HFF-Myc (cell line): ENCODE data around the gene DNM1.
A peak's percentile ranks its signal among the peaks of the same experiment; 100 is the strongest.

Source experiments
- DNase-seq: peaks from one replicate; pipeline ENCODE4 v3.0.0-alpha.2; 2011; ENCODE audit warnings: low read depth; ENCODE audit errors: extremely low read depth
- H3K4me3 ChIP-seq: replicated peaks from 2 replicates; pipeline ENCODE4 v1.5.1; 2011; ENCODE audit warnings: low read depth, mild to moderate bottlenecking, control low read depth, low read length
- TF ChIP-seq, protein P1 (sequence below): IDR thresholded peaks from 2 replicates; pipeline ENCODE4 v1.5.1; 2012; ENCODE audit warnings: mild to moderate bottlenecking, low read depth, low read length, control low read depth; ENCODE audit errors: missing control alignments

DNM1 gene

DNA sequence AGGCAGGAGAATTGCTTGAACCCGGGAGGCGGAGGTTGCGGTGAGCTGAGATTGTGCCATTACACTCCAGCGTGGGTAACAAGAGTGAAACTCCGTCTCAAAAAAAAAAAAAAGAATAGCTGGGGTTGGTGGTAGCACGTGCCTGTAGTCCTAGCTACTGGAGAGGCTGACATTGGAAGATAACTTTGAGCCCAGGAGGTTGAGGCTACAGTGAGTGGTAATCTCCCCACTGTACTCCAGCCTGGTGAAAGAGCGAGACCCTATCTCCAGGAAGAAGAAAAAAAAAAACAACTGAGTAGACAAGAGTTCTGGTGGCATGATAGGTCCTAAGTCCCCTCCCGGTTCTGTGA, 46.4 kb downstream of the DNM1 start:
- TF ChIP-seq, protein P1, sequence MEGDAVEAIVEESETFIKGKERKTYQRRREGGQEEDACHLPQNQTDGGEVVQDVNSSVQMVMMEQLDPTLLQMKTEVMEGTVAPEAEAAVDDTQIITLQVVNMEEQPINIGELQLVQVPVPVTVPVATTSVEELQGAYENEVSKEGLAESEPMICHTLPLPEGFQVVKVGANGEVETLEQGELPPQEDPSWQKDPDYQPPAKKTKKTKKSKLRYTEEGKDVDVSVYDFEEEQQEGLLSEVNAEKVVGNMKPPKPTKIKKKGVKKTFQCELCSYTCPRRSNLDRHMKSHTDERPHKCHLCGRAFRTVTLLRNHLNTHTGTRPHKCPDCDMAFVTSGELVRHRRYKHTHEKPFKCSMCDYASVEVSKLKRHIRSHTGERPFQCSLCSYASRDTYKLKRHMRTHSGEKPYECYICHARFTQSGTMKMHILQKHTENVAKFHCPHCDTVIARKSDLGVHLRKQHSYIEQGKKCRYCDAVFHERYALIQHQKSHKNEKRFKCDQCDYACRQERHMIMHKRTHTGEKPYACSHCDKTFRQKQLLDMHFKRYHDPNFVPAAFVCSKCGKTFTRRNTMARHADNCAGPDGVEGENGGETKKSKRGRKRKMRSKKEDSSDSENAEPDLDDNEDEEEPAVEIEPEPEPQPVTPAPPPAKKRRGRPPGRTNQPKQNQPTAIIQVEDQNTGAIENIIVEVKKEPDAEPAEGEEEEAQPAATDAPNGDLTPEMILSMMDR: no peak
- no peak overlapping the region for H3K4me3 ChIP-seq
- DNase-seq: no peak

DNA sequence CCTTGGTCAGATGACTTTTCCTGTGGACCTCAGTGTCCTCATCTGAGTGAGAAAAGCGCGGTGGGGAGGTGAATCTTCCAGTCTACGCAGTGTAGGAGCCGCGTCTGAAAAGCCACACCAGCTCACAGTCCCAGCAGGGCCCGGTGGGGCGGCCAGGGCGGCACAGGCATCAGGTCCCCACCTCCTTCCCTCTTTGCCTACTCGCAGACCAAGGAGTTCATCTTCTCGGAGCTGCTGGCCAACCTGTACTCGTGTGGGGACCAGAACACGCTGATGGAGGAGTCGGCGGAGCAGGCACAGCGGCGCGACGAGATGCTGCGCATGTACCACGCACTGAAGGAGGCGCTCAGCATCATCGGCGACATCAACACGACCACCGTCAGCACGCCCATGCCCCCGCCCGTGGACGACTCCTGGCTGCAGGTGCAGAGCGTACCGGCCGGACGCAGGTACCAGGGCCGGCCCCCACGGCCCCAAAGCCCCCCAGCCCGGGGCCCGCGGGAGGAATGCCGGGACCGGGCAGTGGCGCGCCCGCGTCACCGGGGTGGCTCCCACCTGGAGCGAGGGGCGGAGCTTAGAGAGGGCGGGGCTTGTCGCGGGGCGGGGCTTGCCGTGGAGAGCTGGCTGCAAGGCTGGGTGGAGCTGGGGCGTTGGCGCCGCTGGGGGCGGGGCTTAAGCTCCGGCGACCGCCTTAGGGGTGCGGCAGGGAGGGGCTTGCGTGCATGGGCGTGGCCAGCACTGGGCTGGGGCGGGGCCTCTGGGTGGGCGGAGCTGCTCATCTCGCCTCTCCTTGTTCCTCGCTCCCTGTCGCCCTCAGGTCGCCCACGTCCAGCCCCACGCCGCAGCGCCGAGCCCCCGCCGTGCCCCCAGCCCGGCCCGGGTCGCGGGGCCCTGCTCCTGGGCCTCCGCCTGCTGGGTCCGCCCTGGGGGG, 47.0 kb downstream of the DNM1 start:
- TF ChIP-seq, protein P1: no peak
- peak overlapping the region; percentile 43 for H3K4me3 ChIP-seq
- DNase-seq: no peak

DNA sequence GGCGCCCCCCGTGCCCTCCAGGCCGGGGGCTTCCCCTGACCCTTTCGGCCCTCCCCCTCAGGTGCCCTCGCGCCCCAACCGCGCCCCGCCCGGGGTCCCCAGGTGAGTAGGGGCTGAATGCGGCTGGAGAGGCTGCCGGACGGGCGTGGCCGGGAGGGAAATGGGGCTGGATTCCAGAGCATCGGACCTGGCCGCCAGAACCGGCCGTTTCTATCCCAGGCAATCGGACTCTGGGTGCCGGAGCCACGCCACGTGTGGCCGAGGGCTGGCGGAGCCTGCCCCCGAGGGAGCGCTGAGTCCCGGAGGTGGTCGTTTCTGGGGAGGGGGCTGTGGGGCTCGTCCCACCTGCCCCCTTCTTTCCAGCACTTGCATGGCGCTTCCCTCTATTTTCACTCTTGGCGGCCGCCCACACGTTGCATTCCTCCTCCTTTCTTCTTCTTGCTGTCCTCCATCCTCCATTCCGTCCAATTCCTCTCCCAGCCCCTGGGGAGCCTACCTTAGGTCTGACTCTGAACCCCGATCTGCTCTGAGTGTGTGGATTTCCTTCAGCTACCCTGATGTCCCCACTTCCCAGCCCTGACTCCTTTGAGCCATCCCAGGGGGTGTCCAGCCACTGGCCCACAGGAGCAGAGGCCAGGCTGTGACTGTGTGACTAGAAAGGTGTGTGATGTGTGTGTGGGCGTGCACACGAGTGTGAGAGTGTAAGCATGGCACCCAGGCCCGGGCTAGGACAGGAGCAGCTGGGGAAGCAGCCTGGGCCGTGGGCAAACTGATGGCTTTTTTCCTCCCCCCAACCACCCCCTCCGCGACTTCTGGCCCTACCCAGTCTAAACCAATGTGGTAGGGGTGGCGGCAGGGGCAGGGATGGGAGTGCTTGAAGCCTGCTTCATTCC, 47.9 kb downstream of the DNM1 start:
- DNase-seq: no peak
- TF ChIP-seq, protein P1: no peak
- peak overlapping the region; percentile 43 for H3K4me3 ChIP-seq

DNA sequence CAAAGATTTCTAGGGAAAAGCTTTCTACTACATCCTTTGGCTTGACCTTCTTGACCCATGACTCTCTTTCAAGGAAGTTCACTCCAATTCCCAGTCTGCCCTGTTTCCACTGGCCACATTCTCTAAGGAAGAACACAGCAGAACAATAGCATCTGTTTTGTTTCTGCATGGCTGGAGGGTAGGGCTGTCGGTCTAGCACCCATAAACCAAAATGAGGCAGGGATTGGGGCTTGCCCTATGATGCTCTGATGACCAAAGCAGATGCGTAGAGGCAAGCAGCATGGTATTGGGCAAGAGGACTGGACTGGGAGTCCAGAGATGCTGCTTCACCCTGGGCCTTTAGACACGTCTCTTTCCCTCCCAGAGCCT, 48.5 kb downstream of the DNM1 start:
- DNase-seq: no peak
- peak overlapping the region; percentile 43 for H3K4me3 ChIP-seq
- TF ChIP-seq, protein P1: no peak

DNA sequence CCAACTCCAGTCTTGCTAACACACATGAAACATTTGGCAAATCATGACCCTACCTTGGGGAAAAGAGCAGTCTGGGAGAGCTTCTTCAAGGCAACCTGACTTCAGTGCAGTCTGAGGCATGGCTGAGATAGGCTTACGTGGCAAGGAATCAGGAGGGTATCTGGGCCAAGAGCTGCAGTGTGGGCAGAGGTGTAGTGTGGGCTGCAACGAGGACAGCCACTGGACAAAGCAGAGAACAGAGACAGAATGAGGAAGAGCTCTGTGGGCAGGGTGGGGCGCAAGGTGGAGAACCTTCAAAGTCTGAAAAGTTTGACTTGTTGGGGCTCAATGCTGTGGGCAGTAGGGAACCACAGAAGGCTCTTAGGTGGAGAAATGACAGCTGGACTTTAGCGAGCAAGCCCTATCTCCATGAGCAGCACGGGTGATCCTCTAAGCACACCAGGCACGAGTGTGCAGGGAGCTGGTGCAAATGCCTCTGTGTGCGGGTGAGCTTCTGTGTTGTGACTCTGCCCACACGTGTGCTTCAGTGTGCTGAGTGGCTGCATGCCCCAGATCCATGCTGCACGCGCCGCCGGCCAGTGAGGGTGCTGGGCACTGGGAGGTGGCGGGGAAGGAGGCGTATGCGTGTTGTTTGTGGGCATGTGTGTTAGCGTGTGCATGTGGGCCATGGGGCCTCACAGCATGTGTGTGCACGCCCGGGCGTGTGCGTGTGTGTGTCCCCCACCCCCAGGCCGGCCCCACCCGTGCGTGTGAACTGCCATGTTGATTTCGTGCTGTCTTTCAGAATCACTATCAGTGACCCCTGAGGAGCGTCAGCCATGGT, 49.3 kb downstream of the DNM1 start:
- DNase-seq: no peak
- TF ChIP-seq, protein P1: no peak
- H3K4me3 ChIP-seq: peak overlapping the region; percentile 43
